HCT116 (cell line): ENCODE results near the gene MTHFSD. TPM values are rescaled to one million over a fixed set of nuclear protein-coding genes. Genes with fewer than 3 reads are reported as not detected.

ENCODE experiments used
- ATAC-seq: fragments of 200-7000 bp; cut with Tn5 transposase; 2 replicates; pipeline ENCODE4 v1.9.1; 2020; ENCODE audit warnings: mild to moderate bottlenecking, moderate library complexity
- BruUV-seq: library from RNA; stranded (reverse); fragments of 400-500 nt; replicated peaks from 2 replicates; lab custom pipeline; 2021; lab: Mats Ljungman, UMichigan
- CTCF ChIA-PET: fragments of 300-600 bp; sonication (Branson Sonifier 250); formaldehyde crosslinking; loops from one replicate; lab custom pipeline; 2021; ENCODE audit warnings: antibody characterized with exemption; lab: Charles Lee
- POLR2A ChIA-PET: fragments of 300-600, 350-600 bp; sonication (Branson Sonifier 250); formaldehyde crosslinking; loops from one replicate; lab custom pipeline; 2021; ENCODE audit warnings: antibody characterized with exemption; lab: Charles Lee
- RAD21 ChIA-PET, 2 experiments: fragments of 300-600 bp; sonication (Branson Sonifier 250); formaldehyde crosslinking; loops; one replicate each; lab custom pipeline; 2023; ENCODE audit warnings: low total read pairs in 2 of 2; ENCODE audit not compliant: uncharacterized antibody in 2 of 2, unreplicated experiment in 2 of 2, low non-redundant PET in 1 of 2; lab: Charles Lee
- DNase-seq: peaks from one replicate; pipeline ENCODE4 v3.0.0-alpha.2; 2010; ENCODE audit warnings: low read depth, low spot score
- H2AFZ ChIP-seq: fragments of 200-600 bp; shearing (Covaris generic), sonication (generic); 2 replicates; pipeline ENCODE4 v1.6.1; 2017; ENCODE audit warnings: low read depth, mixed run types, mixed read lengths, antibody characterized with exemption, low read length; ENCODE audit not compliant: poor library complexity, severe bottlenecking
- H3K27ac ChIP-seq: 2 replicates; pipeline ENCODE4 v1.5.1; 2012; ENCODE audit warnings: low read depth, low read length
- H3K27me3 ChIP-seq: fragments of 200-600 bp; sonication (generic); 2 replicates; pipeline ENCODE4 v1.6.1; 2016; ENCODE audit warnings: mixed run types, low read length, mixed read lengths; ENCODE audit not compliant: insufficient read depth
- H3K36me3 ChIP-seq, 2 experiments: fragments of 200-500 bp in 1 of 2; fragments of 200-600 bp in 1 of 2; sonication (Bioruptor generic) in 1 of 2; sonication (generic) in 1 of 2; 2 replicates each; pipeline versions ENCODE4 v1.5.1 to v1.6.1; 2014 to 2016; ENCODE audit warnings: low read length in 2 of 2, inconsistent platforms in 1 of 2, mixed read lengths in 1 of 2, mixed run types in 1 of 2; ENCODE audit not compliant: insufficient read depth in 2 of 2, control insufficient read depth in 1 of 2
- H3K4me1 ChIP-seq, 2 experiments: fragments of 200-600 bp in 1 of 2; sonication (generic) in 1 of 2; 2 replicates each; pipeline versions ENCODE4 v1.5.1 to v1.6.1; 2012 to 2017; ENCODE audit warnings: low read length in 2 of 2, inconsistent platforms in 1 of 2, mild to moderate bottlenecking in 1 of 2, mixed read lengths in 1 of 2, mixed run types in 1 of 2, moderate library complexity in 1 of 2; ENCODE audit not compliant: insufficient read depth in 2 of 2, control insufficient read depth in 1 of 2
- H3K4me2 ChIP-seq: fragments of 200-600 bp; sonication (generic); 2 replicates; pipeline ENCODE4 v1.6.1; 2017; ENCODE audit warnings: mixed run types, low read length, mixed read lengths
- H3K4me3 ChIP-seq, 2 experiments: fragments of 200-600 bp in 1 of 2; sonication (generic) in 1 of 2; replicated peaks in 1 of 2; 2 replicates each; pipeline ENCODE4 v1.5.1; 2011 to 2016; ENCODE audit warnings: low read length in 2 of 2, control low read depth in 1 of 2, low read depth in 1 of 2, mild to moderate bottlenecking in 1 of 2, mixed read lengths in 1 of 2, mixed run types in 1 of 2
- H3K79me2 ChIP-seq: fragments of 200-600 bp; sonication (generic); 2 replicates; pipeline ENCODE4 v1.6.1; 2017; ENCODE audit warnings: mild to moderate bottlenecking, mixed run types, low read length, moderate library complexity, mixed read lengths; ENCODE audit not compliant: insufficient read depth
- H3K9ac ChIP-seq: fragments of 200-600 bp; sonication (generic); 2 replicates; pipeline ENCODE4 v1.6.1; 2016; ENCODE audit warnings: low read length, mixed read lengths
- H3K9me2 ChIP-seq: fragments of 200-600 bp; sonication (generic), shearing (Covaris generic); 2 replicates; pipeline ENCODE4 v1.6.1; 2017; ENCODE audit warnings: mixed run types, mild to moderate bottlenecking, moderate library complexity; ENCODE audit not compliant: insufficient read depth
- H3K9me3 ChIP-seq, 2 experiments: fragments of 200-500 bp in 1 of 2; fragments of 200-600 bp in 1 of 2; sonication (Bioruptor generic) in 1 of 2; sonication (generic) in 1 of 2; 2 replicates each; pipeline ENCODE4 v1.6.1; 2014 to 2017; ENCODE audit warnings: low read length in 2 of 2, mixed read lengths in 2 of 2, inconsistent platforms in 1 of 2, low read depth in 1 of 2, mild to moderate bottlenecking in 1 of 2, mixed run types in 1 of 2, moderate library complexity in 1 of 2; ENCODE audit not compliant: control insufficient read depth in 1 of 2, insufficient read depth in 1 of 2
- H4K20me1 ChIP-seq: fragments of 200-600 bp; sonication (generic), shearing (Covaris generic); 2 replicates; pipeline ENCODE4 v1.6.1; 2017; ENCODE audit warnings: mixed run types, mild to moderate bottlenecking, moderate library complexity; ENCODE audit not compliant: insufficient read depth
- CBX3 ChIP-seq: IDR thresholded peaks from 2 replicates; pipeline ENCODE4 v1.6.1; 2012; ENCODE audit warnings: low read depth
- ELF1 ChIP-seq: IDR thresholded peaks from 2 replicates; pipeline ENCODE4 v1.6.1; 2012; ENCODE audit warnings: low read depth, borderline replicate concordance
- EZH2phosphoT487 ChIP-seq: fragments of 200-600 bp; IDR thresholded peaks from 2 replicates; pipeline ENCODE4 v1.6.1; 2018; ENCODE audit warnings: antibody characterized with exemption, borderline replicate concordance
- FOSL1 ChIP-seq: IDR thresholded peaks from 2 replicates; pipeline ENCODE4 v1.6.1; 2012; ENCODE audit warnings: low read depth
- JUND ChIP-seq: IDR thresholded peaks from 2 replicates; pipeline ENCODE4 v1.6.1; 2012
- TCF7L2 ChIP-seq: IDR thresholded peaks from 2 replicates; pipeline ENCODE4 v1.7.0; 2011; ENCODE audit warnings: borderline replicate concordance, inconsistent platforms; ENCODE audit not compliant: insufficient read depth, insufficient read length; ENCODE audit errors: extremely low read depth
- intact Hi-C: fragments of 100-400 bp; cut with micrococcal nuclease; formaldehyde crosslinking; loops from 2 replicates; pipeline ENCODE4 v1.10.0; 2022
- total RNA-seq: library from RNA; stranded (reverse); gene quantifications from one replicate; pipeline ENCODE4 v1.2.1, GENCODE V29; 2021; ENCODE audit not compliant: unreplicated experiment
- TF ChIP-seq, protein P1 (sequence below): IDR thresholded peaks from 2 replicates; pipeline ENCODE4 v1.6.1; 2011; ENCODE audit warnings: mild to moderate bottlenecking, low read length, moderate library complexity; ENCODE audit not compliant: insufficient replicate concordance; ENCODE audit errors: extremely low read depth

Gene MTHFSD
- total RNA-seq, 1 experiment from 2014 or later = 33.1 TPM

DNA sequence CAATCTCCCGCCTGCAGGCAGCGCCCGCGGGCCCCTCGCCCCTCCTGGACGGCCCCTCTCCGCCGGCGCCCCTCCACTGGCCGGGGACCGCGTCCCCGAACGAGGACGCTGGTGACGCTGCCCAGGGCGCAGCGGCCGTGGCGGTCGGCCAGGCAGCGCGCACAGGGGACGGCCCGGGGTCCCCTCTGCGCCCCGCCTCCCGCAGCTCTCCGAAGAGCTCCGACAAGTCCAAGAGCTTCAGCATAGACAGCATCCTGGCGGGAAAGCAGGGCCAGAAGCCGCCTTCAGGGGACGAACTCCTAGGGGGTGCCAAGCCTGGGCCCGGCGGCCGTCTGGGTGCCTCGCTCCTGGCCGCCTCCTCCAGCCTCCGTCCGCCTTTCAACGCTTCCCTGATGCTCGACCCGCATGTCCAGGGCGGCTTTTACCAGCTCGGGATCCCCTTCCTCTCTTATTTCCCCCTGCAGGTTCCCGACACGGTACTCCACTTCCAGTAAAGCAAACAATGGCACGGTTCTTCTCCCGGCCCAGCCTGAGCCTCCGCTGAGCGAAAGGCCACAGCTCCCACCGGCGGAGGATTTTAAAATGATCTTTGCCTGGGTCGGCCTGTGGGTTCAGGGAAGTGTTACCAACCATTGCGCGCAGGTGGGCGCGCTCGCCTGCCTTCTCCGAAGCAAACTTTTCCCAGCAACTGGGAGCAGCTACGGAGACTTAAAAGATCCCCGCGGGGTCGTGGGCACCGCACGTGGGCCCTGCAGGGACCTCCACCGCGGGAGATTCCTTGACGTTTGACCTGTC, 24.4 kb upstream of the MTHFSD start:
- Histone ChIP-seq H3K4me3 (no peak overlapping the region), H3K27me3 (no peaks in the 10 kb centered on the region), H3K27ac (no peak overlapping the region), H3K36me3 (no peaks in the 10 kb centered on the region), H3K9ac (no peak overlapping the region), H3K9me3 (no peaks in the 10 kb centered on the region), H4K20me1 (no peaks in the 10 kb centered on the region), H3K9me2 (no peaks in the 10 kb centered on the region), H3K4me2 (no peak overlapping the region), H2AFZ (no peak overlapping the region), H3K79me2 (no peaks in the 10 kb centered on the region), H3K4me1 (peaks cover 11 to 26% of the 10 kb centered on the region in 2 experiments; a peak in 3 of 4 replicates)
- RAD21 ChIA-PET = no interaction called here
- CTCF ChIA-PET = no interaction called here
- DNase-seq (no peak), ATAC-seq (no peak)
- no TSS peak for BruUV-seq
- intact Hi-C loops = loop anchor here (5.0 kb wide), 3 partner anchors 438 to 498 kb away; no protein-coding TSS in a partner anchor
- POLR2A ChIA-PET = no interaction called here
- TF ChIP-seq FOSL1 = no peak

DNA sequence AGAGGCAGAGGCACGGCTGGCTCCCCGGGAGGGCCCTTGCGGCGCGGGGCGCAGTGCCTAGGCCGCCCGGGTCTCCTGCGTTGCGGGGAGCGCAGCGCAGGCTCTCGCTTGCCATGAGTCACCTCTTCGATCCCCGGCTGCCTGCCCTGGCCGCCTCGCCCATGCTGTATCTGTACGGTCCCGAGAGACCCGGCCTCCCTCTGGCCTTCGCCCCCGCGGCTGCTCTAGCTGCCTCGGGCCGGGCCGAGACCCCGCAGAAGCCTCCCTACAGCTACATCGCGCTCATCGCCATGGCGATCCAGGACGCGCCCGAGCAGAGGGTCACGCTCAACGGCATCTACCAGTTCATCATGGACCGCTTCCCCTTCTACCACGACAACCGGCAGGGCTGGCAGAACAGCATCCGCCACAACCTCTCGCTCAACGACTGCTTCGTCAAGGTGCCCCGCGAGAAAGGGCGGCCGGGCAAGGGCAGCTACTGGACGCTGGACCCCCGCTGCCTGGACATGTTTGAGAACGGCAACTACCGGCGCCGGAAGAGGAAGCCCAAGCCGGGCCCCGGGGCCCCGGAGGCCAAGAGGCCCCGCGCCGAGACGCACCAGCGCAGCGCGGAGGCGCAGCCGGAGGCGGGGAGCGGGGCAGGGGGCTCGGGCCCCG, 23.7 kb upstream of the MTHFSD start:
- ATAC-seq (no peak), DNase-seq (no peak)
- intact Hi-C loops = loop anchor here (5.0 kb wide), 3 partner anchors 439 to 499 kb away; no protein-coding TSS in a partner anchor
- ChIA-PET POLR2A (no interaction called here), RAD21 (no interaction called here), CTCF (no interaction called here)
- H3K27ac ChIP-seq = no peak overlapping the region
- no peak overlapping the region for H3K9ac ChIP-seq
- no peak overlapping the region for H2AFZ ChIP-seq
- BruUV-seq = no TSS peak
- H3K4me1 ChIP-seq = peaks cover 11 to 22% of the 10 kb centered on the region in 2 experiments; a peak in 3 of 4 replicates
- H3K9me2 ChIP-seq = no peaks in the 10 kb centered on the region
- TF ChIP-seq ELF1 = no peak
- no peak for TF ChIP-seq CBX3
- no peak for TF ChIP-seq TCF7L2
- TF ChIP-seq JUND = no peak
- TF ChIP-seq EZH2phosphoT487 = no peak
- TF ChIP-seq, protein P1, sequence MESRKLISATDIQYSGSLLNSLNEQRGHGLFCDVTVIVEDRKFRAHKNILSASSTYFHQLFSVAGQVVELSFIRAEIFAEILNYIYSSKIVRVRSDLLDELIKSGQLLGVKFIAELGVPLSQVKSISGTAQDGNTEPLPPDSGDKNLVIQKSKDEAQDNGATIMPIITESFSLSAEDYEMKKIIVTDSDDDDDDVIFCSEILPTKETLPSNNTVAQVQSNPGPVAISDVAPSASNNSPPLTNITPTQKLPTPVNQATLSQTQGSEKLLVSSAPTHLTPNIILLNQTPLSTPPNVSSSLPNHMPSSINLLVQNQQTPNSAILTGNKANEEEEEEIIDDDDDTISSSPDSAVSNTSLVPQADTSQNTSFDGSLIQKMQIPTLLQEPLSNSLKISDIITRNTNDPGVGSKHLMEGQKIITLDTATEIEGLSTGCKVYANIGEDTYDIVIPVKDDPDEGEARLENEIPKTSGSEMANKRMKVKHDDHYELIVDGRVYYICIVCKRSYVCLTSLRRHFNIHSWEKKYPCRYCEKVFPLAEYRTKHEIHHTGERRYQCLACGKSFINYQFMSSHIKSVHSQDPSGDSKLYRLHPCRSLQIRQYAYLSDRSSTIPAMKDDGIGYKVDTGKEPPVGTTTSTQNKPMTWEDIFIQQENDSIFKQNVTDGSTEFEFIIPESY = no peak
- no peaks in the 10 kb centered on the region for H4K20me1 ChIP-seq
- H3K27me3 ChIP-seq = no peaks in the 10 kb centered on the region
- no peaks in the 10 kb centered on the region for H3K9me3 ChIP-seq
- H3K36me3 ChIP-seq = no peaks in the 10 kb centered on the region
- H3K4me3 ChIP-seq = no peak overlapping the region
- H3K4me2 ChIP-seq = no peak overlapping the region
- H3K79me2 ChIP-seq = no peaks in the 10 kb centered on the region
